K562 (cell line): ENCODE measurements around the gene PPFIA1. TPM values are rescaled to one million over a fixed set of nuclear protein-coding genes. Genes with fewer than 3 reads are reported as not detected.
A peak's percentile ranks its signal among the peaks of the same experiment; 100 is the strongest.

Experiments used
- ATAC-seq: fragments of 200-7000 bp; cut with Tn5 transposase; 3 replicates; pipeline ENCODE4 v1.9.1; 2020; ENCODE audit warnings: moderate library complexity
- BruUV-seq: library from RNA; stranded (reverse); fragments of 400-500 nt; replicated peaks from 2 replicates; lab custom pipeline; 2021; lab: Mats Ljungman, UMichigan
- CTCF ChIA-PET: fragments of 300-600 bp; formaldehyde crosslinking; extraction: SDS; loops from one replicate; lab custom pipeline; 2021; ENCODE audit warnings: low intra/inter-chr PET ratio; lab: Yijun Ruan, JAX
- POLR2A ChIA-PET: fragments of 300-600, 350-650 bp; sonication (Branson Sonifier 250); formaldehyde crosslinking; extraction: SDS; loops from one replicate; lab custom pipeline; 2021; ENCODE audit warnings: antibody characterized with exemption, inconsistent platforms; lab: Yijun Ruan, JAX
- DNase-seq, 4 experiments: peaks; one replicate each; pipeline versions ENCODE4 v3.0.0 to v3.0.0-alpha.2; 2011 to 2018; ENCODE audit warnings: low spot score in 3 of 4, mixed read lengths in 3 of 4; ENCODE audit errors: extremely low read depth in 1 of 4
- FAIRE-seq: peaks from 2 replicates; lab custom pipeline; 2011; peaks lifted over from hg19 to GRCh38; lab: Jason Lieb, UNC
- H2AFZ ChIP-seq: 2 replicates; pipeline ENCODE4 v1.6.0; 2011; ENCODE audit warnings: low read depth, low read length, control low read depth, inconsistent platforms
- H3K27ac ChIP-seq: fragments of 200-600 bp; 3 replicates; pipeline ENCODE4 v1.8.0; 2011; ENCODE audit warnings: low read depth, mild to moderate bottlenecking, control low read depth, inconsistent platforms, low read length, moderate library complexity, mixed read lengths; ENCODE audit errors: extremely low read depth
- H3K27me3 ChIP-seq, 2 experiments: fragments of 300-600 bp in 1 of 2; 2 replicates in 1 of 2; 3 replicates in 1 of 2; pipeline versions ENCODE4 v1.6.0 to v1.8.0; 2011; ENCODE audit warnings: inconsistent platforms in 2 of 2, low read length in 2 of 2, mild to moderate bottlenecking in 1 of 2, mixed read lengths in 1 of 2, moderate library complexity in 1 of 2; ENCODE audit not compliant: control insufficient read depth in 2 of 2, insufficient read depth in 2 of 2
- H3K36me3 ChIP-seq: fragments of 300-600 bp; 3 replicates; pipeline ENCODE4 v1.8.0; 2011; ENCODE audit warnings: mild to moderate bottlenecking, low read length, inconsistent platforms; ENCODE audit not compliant: control insufficient read depth, insufficient read depth
- H3K4me1 ChIP-seq, 2 experiments: fragments of 200-600 bp in 1 of 2; replicated peaks in 1 of 2; 2 replicates in 1 of 2; 3 replicates in 1 of 2; pipeline versions ENCODE4 v1.5.1 to v1.8.0; 2011; ENCODE audit warnings: inconsistent platforms in 2 of 2, low read length in 2 of 2, mild to moderate bottlenecking in 1 of 2, mixed read lengths in 1 of 2, moderate library complexity in 1 of 2; ENCODE audit not compliant: control insufficient read depth in 2 of 2, insufficient read depth in 2 of 2
- H3K4me2 ChIP-seq: 2 replicates; pipeline ENCODE4 v1.6.1; 2011; ENCODE audit warnings: low read length, control low read depth, inconsistent platforms, mixed read lengths; ENCODE audit not compliant: insufficient read depth
- H3K4me3 ChIP-seq: fragments of 200-600 bp; sonication (generic), shearing (Covaris generic); 2 replicates; pipeline ENCODE4 v1.5.1; 2016; ENCODE audit warnings: control low read depth, inconsistent platforms
- H3K79me2 ChIP-seq: fragments of 200-600 bp; 3 replicates; pipeline ENCODE4 v1.8.0; 2011; ENCODE audit warnings: low read length, inconsistent platforms; ENCODE audit not compliant: control insufficient read depth, insufficient read depth
- H3K9ac ChIP-seq, 2 experiments: 2 replicates each; pipeline versions ENCODE4 v1.6.0 to v1.6.1; 2011; ENCODE audit warnings: low read depth in 2 of 2, low read length in 2 of 2, control low read depth in 1 of 2, inconsistent platforms in 1 of 2, mild to moderate bottlenecking in 1 of 2, mixed read lengths in 1 of 2; ENCODE audit not compliant: insufficient read depth in 1 of 2
- H3K9me1 ChIP-seq: one replicate; pipeline ENCODE4 v1.6.0; 2011; ENCODE audit warnings: inconsistent platforms, mild to moderate bottlenecking, low read length, moderate library complexity; ENCODE audit not compliant: control insufficient read depth, insufficient read depth
- H3K9me3 ChIP-seq: replicated peaks from 2 replicates; pipeline ENCODE4 v1.5.1; 2011; ENCODE audit warnings: low read depth, low read length, inconsistent platforms; ENCODE audit not compliant: control insufficient read depth, insufficient read depth
- H4K20me1 ChIP-seq: replicated peaks from 2 replicates; pipeline ENCODE4 v1.6.1; 2011; ENCODE audit warnings: low read length, inconsistent platforms, mixed read lengths; ENCODE audit not compliant: control insufficient read depth, insufficient read depth
- CREB1 ChIP-seq, 2 experiments: sonication (generic) in 1 of 2; formaldehyde crosslinking in 1 of 2; IDR thresholded peaks; 2 replicates each; pipeline versions ENCODE4 v1.6.1 to v1.8.0; 2012 to 2022; ENCODE audit warnings: inconsistent platforms in 1 of 2, mild to moderate bottlenecking in 1 of 2, missing genetic modification reagents in 1 of 2, moderate library complexity in 1 of 2
- KHSRP ChIP-seq: fragments of 450-650 bp; IDR thresholded peaks from 2 replicates; pipeline ENCODE4 v1.6.1; 2017
- MTF1 ChIP-seq: fragments of 250-450 bp; sonication (Bioruptor Pico); IDR thresholded peaks from 2 replicates; pipeline ENCODE4 v1.9.0; 2021; ENCODE audit warnings: moderate library complexity, mild to moderate bottlenecking, inconsistent platforms, borderline replicate concordance
- SIN3B ChIP-seq: fragments of 450-650 bp; IDR thresholded peaks from 2 replicates; pipeline ENCODE4 v1.6.1; 2017; ENCODE audit warnings: low read depth, mild to moderate bottlenecking, moderate library complexity
- SOX6 ChIP-seq: fragments of 450-650 bp; IDR thresholded peaks from 2 replicates; pipeline ENCODE4 v1.6.1; 2014; ENCODE audit warnings: mild to moderate bottlenecking
- TSC22D4 ChIP-seq: fragments of 450-650 bp; IDR thresholded peaks from 2 replicates; pipeline ENCODE4 v1.6.1; 2016; ENCODE audit warnings: missing genetic modification characterization, missing biosample characterization, control low read depth
- YY1 ChIP-seq, 3 experiments: IDR thresholded peaks; 2 replicates each; pipeline ENCODE4 v1.6.1; 2011; ENCODE audit warnings: low read length in 2 of 3, mild to moderate bottlenecking in 2 of 3, moderate library complexity in 2 of 3, borderline replicate concordance in 1 of 3, control low read depth in 1 of 3, low read depth in 1 of 3; ENCODE audit not compliant: insufficient read depth in 3 of 3, insufficient replicate concordance in 2 of 3, control insufficient read depth in 1 of 3, insufficient read length in 1 of 3; ENCODE audit errors: extremely low read depth in 1 of 3
- ZNF175 ChIP-seq: fragments of 200-800 bp; sonication (Bioruptor generic); IDR thresholded peaks from 2 replicates; pipeline ENCODE4 v1.6.1; 2016; ENCODE audit warnings: low read depth, mild to moderate bottlenecking, missing genetic modification characterization, missing compliant biosample characterization
- ZNF41 ChIP-seq: fragments of 250-450 bp; sonication (Bioruptor Pico); conservative IDR thresholded peaks from 2 replicates; pipeline ENCODE4 v1.4.0; 2020; ENCODE audit warnings: mild to moderate bottlenecking
- ZNF551 ChIP-seq: fragments of 250-450 bp; sonication (Bioruptor Pico); IDR thresholded peaks from 2 replicates; pipeline ENCODE4 v1.5.0; 2021; ENCODE audit warnings: mild to moderate bottlenecking, moderate library complexity
- ZNF695 ChIP-seq: fragments of 450-650 bp; formaldehyde crosslinking; IDR thresholded peaks from 2 replicates; pipeline ENCODE4 v1.4.0; 2020; ENCODE audit warnings: mild to moderate bottlenecking, moderate library complexity
- ZNF79 ChIP-seq: fragments of 250-450 bp; sonication (Bioruptor Pico); IDR thresholded peaks from 2 replicates; pipeline ENCODE4 v1.4.0; 2020; ENCODE audit warnings: low read depth, mild to moderate bottlenecking, moderate library complexity
- ZZZ3 ChIP-seq: fragments of 450-650 bp; IDR thresholded peaks from 2 replicates; pipeline ENCODE4 v1.6.1; 2016; ENCODE audit warnings: antibody characterized with exemption, mild to moderate bottlenecking, moderate library complexity
- WGBS: fragments of 100-300 bp; shearing (Covaris generic); methylation state at CpG from one replicate; pipeline ENCODE4 v1.1.6; 2016; ENCODE audit warnings: low coverage, mixed read lengths; ENCODE audit not compliant: insufficient coverage; ENCODE audit errors: missing lambda C conversion rate; 5-methylcytosine and 5-hydroxymethylcytosine counted together
- in situ Hi-C: fragments of 300-500 bp; cut with MboI; formaldehyde crosslinking; loops from 4 replicates; pipeline ENCODE4 v1.15.0; 2018; ENCODE audit warnings: inconsistent platforms, mixed read lengths
- intact Hi-C: fragments of 100-400 bp; cut with micrococcal nuclease; formaldehyde crosslinking; loops from 2 replicates; pipeline ENCODE4 v1.14.2; 2022
- polyA plus RNA-seq, 8 experiments: library from polyadenylated mRNA; depleted of rRNA in 4 of 8; stranded (reverse) in 5 of 8; unstranded in 3 of 8; fragments of >200 nt; fragmentation: Nextera tagmentation in 2 of 8; fragmentation: Illumina TruSeq in 1 of 8; extraction: Ambion mirVana in 2 of 8; extraction: Trizol in 1 of 8; gene quantifications; 2 replicates each; pipeline versions ENCODE4 v1.2.1 to v1.2.3, GENCODE V29; 2011 to 2014; ENCODE audit warnings: inconsistent platforms in 1 of 8, missing spikeins in 1 of 8
- total RNA-seq, 7 experiments: library from RNA; depleted of rRNA in 6 of 7; stranded (reverse); fragments of >200 nt in 6 of 7; fragmentation: Illumina TruSeq in 2 of 7; extraction: Trizol in 2 of 7; gene quantifications; 2 replicates each; pipeline versions ENCODE4 v1.2.1 to v1.2.3, GENCODE V29; 2011 to 2021; ENCODE audit warnings: low replicate concordance in 1 of 7

PPFIA1 gene
- total and polyA plus RNA-seq, 9 of the 15 experiments (the other 6 are each of a cell fraction or from before 2014, with no cell fraction given): 9.9 to 41.5 (median 28.5) TPM

DNA sequence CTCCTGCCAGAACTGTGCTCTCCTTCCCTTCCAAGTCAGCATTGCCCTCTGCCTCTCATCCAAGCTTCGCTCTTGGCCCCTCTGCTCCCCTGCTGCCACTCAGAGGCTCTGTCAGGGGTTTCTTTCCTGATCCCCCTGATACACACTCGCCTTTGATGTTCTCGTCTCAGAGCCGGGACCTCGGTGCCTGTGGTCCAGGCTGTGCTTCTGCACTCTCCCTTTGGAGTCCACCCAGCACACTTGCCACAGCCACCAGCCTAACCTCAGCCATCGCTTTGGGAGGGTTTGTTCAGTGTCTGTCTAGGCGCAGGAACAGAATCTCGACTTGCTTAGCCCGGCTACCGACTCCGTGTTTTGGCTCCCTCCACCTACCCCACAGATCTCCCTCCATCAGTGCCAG is 29.1 kb downstream of the PPFIA1 start:
- TF ChIP-seq SIN3B: no peak
- no peak for TF ChIP-seq TSC22D4
- TF ChIP-seq ZNF41 (CRISPR knock-in tag): no peak
- no peak for TF ChIP-seq YY1 (IDR thresholded peaks at IDR 0.05; ENCODE audit: borderline replicate concordance in 1 of 3, control insufficient read depth in 1 of 3, extremely low read depth in 1 of 3, insufficient read depth in 3 of 3, insufficient read length in 1 of 3, insufficient replicate concordance in 2 of 3, low read depth in 1 of 3, low read length in 2 of 3)
- no peak for TF ChIP-seq ZNF695 (CRISPR knock-in tag)
- TF ChIP-seq ZZZ3: no peak
- no peak for TF ChIP-seq ZNF79 (CRISPR knock-in tag)
- no peak for TF ChIP-seq MTF1 (CRISPR knock-in tag)
- no peak for TF ChIP-seq ZNF175 (CRISPR knock-in tag)
- no peak for TF ChIP-seq KHSRP
- TF ChIP-seq SOX6: no peak
- no peak for TF ChIP-seq ZNF551 (CRISPR knock-in tag)
- no peak for TF ChIP-seq CREB1 (IDR thresholded peaks at IDR 0.05)
- TF ChIP-seq CREB1 (CRISPR knock-in tag; IDR thresholded peaks at IDR 0.05): no peak
- TF ChIP-seq, all 486 proteins: peak for 0
- ChIA-PET CTCF (no interaction called here), POLR2A (no interaction called here)
- Histone ChIP-seq H3K9me3 (no peaks in the 10 kb centered on the region), H3K9me1 (no peaks in the 10 kb centered on the region), H4K20me1 (no peaks in the 10 kb centered on the region), H3K79me2 (peaks cover 18% of the 10 kb centered on the region; the same call in 2 of the 3 replicates), H3K4me3 (no peak overlapping the region), H3K27me3 (no peaks in the 10 kb centered on the region), H3K9ac (peak overlapping the region in 1 of 2 experiments; percentile 65; a peak in 1 of 4 replicates), H3K4me2 (no peak overlapping the region), H3K4me1 (no peaks in the 10 kb centered on the region), H2AFZ (no peak overlapping the region), H3K27ac (no peak overlapping the region), H3K36me3 (peaks cover 42% of the 10 kb centered on the region; the same call in 2 of the 3 replicates)
- ATAC-seq (no peak), DNase-seq (no peak), FAIRE-seq (no peak)
- in situ Hi-C loops (no loop called here), intact Hi-C loops (no loop called here)
- BruUV-seq: no TSS peak
- WGBS: 97% methylated on average over 9 of the region's 11 CpGs
